ENCODE results near the gene CHERP.
"Not testable (repeated sequence)": the region's sequence is repeated elsewhere in the genome, so short reads cannot be mapped to it uniquely, and the experiment has no call there.

Gene CHERP

DNA sequence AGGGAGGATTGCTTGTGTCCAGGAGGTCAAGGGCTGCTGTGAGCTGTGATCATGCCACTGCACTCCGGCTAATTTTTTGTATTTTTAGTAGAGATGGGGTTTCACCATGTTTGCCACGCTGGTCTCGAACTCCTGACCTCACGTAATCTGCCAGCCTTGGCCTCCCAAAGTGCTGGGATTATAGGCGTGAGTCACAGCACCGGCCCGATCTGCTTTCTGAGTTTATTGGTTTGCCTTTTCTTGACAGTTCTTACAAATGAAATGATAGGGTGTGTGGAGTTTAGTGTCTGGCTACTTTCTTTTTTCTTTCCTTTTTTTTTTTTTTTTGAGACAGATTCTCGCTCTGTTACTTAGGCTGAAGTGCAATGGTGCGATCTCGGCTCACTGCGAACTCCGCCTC, 45.2 kb downstream of the CHERP start:
- peak overlapping the region; percentile 96 for H3K27ac Mint-ChIP-seq
- peaks cover 13% of the 10 kb centered on the region for H3K36me3 Mint-ChIP-seq
- DNase-seq (ENCODE audit: low spot score in 2 of 2), result no peak

DNA sequence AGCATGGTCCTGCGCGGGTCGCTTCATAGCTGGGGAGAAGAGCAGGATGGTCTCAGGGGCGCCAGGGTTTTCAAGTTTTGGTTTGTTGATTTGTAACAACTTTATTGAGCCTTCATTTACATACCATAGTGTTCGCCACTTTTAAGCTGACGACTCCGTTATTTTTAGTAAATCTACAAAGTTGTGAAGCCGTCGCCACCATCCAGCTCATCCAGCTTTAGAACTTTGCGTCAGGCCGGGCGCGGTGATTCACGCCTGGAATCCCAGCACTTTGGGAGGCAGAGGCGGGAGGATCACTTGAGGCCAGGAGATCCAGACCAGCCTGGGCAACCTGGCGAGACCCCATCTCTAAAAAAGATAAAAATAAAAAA, 45.6 kb downstream of the CHERP start:
- DNase-seq (ENCODE audit: low spot score in 2 of 2) (no peak), ATAC-seq (no peak)

More for the DNA sequence above, 45.2 kb downstream of the CHERP start:
- Mint-ChIP-seq H3K4me1 (peaks cover 9% of the 10 kb centered on the region), H3K9me3 (no peaks in the 10 kb centered on the region), H3K4me3 (peak overlapping the region; percentile 96)
- no peak for ATAC-seq

DNA sequence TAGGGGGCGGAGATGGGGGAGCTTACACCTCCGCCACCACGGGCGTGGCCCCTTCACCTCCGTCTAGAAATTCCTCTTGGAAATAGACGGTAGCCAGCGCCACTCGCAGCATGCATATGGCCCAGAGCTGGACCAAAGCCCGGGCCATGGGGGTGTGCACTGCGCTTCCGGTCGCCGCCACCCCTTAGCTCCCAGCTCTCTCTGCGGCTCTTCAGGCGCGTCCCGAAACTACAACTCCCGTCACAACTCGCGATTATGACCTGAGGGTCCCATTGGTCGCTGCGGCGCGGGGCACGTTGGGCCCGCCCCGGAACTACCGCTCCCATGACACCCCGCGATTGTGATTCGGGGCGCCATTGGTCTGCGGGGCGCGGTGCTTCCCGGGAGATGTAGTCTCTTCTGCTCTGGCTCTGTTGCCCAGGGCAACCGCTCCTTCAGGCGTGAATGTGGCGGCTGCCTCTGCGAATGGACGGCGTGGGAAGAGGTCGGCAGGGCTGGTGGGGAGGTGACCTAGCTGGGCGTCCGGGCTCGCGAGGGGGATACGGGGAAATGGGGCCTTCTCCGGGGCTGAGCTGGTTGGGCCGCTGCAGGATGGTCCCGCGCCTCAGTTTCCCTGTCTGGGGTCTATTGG, 46.1 kb downstream of the CHERP start, which contains the start of the genes C19orf44 and CALR3:
Gene C19orf44 (plus strand): TSS at position 413 of the 631 bp plus-strand sequence. CDS start 4,399 bp downstream, outside the sequence.
Gene CALR3 (minus strand): TSS at position 186 of the 631 bp plus-strand sequence. CDS start 38 bp downstream, at position 148.
- Mint-ChIP-seq H3K36me3 (peaks cover 7% of the 10 kb centered on the region), H3K27ac (peak within 1 kb of the TSS; percentile 96), H3K9me3 (no peaks in the 10 kb centered on the region), H3K4me1 (peaks cover 9% of the 10 kb centered on the region), H3K4me3 (peak within 1 kb of the TSS; percentile 96)
- ATAC-seq (peak; percentile 99), DNase-seq (ENCODE audit: low spot score in 2 of 2) (peak; percentile 88 to 97)

More for the DNA sequence above, 45.6 kb downstream of the CHERP start:
- H3K4me1 Mint-ChIP-seq, result peaks cover 9% of the 10 kb centered on the region
- peak overlapping the region; percentile 96 for H3K4me3 Mint-ChIP-seq
- peaks cover 9% of the 10 kb centered on the region for H3K36me3 Mint-ChIP-seq
- H3K9me3 Mint-ChIP-seq, result no peaks in the 10 kb centered on the region
- peak overlapping the region; percentile 96 for H3K27ac Mint-ChIP-seq

DNA sequence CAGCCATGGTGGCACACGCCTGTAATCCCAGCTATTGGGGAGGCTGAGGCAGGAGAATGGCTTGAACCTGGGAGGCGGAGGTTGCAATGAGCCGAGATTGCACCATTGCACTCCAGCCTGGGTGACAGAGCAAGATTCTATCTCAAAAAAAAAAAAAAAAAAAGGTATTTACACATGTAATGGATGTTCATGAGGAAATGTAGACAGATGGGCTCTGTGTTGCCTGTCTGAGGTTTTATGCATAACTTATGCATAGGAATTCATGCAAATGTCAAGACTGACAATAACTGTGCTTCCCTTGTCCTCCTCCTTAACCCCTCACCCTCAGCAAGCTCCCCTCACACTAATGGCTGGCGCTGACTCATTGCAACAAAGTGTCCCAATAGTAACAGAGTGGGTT, 55.8 kb downstream of the CHERP start:
- not testable (repeated sequence) for H3K36me3 Mint-ChIP-seq; ATAC-seq; H3K4me1 Mint-ChIP-seq; H3K27ac Mint-ChIP-seq; H3K4me3 Mint-ChIP-seq; DNase-seq (ENCODE audit: low spot score in 2 of 2); H3K9me3 Mint-ChIP-seq

DNA sequence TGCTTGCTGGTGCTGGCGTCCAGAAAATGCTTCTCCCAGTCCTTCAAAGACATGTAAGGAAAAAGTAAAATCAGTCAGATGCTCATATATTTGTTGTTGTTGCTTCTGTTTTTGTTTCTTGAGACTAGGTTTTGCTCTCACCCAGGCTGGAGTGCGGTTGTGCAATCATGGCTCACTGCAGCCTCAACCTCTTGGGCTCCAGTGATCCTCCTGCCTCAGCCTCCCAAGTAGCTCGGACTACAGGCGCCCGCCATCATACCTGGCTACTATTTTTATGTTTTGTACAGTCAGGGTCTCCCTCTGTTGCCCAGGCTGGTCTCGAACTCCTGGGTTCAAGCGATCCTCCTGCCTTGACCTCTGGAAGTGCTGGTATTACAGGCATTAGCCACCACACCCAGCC, 59.5 kb downstream of the CHERP start:
- DNase-seq (ENCODE audit: low spot score in 2 of 2) (no peak), ATAC-seq (no peak)
- no peak overlapping the region for H3K4me3 Mint-ChIP-seq
- H3K36me3 Mint-ChIP-seq, result no peaks in the 10 kb centered on the region
- H3K9me3 Mint-ChIP-seq, result no peaks in the 10 kb centered on the region
- H3K27ac Mint-ChIP-seq, result no peak overlapping the region
- H3K4me1 Mint-ChIP-seq, result no peaks in the 10 kb centered on the region

DNA sequence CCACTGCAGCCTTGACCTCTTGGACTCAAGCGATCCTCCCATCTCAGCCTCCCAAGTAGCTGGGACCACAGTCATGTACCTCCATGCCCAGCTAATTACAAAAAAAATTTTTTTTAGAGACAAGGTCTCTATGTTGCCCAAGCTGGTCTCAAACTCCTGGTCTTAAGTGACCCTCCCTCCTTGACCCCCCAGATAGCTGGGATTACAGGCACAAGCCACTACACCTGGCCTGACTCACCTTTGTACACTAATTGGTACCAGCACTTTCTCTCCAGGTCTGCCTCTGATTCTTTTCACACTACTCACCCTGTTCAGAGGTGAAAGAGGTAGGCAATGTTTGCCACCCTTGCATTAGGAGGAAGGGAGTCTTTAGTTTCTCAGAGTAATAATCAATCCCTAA, 64.9 kb downstream of the CHERP start:
- Mint-ChIP-seq H3K4me3 (no peak overlapping the region), H3K27ac (no peak overlapping the region), H3K4me1 (no peaks in the 10 kb centered on the region), H3K9me3 (no peaks in the 10 kb centered on the region), H3K36me3 (no peaks in the 10 kb centered on the region)
- no peak for ATAC-seq
- DNase-seq (ENCODE audit: low spot score in 2 of 2), result no peak

DNA sequence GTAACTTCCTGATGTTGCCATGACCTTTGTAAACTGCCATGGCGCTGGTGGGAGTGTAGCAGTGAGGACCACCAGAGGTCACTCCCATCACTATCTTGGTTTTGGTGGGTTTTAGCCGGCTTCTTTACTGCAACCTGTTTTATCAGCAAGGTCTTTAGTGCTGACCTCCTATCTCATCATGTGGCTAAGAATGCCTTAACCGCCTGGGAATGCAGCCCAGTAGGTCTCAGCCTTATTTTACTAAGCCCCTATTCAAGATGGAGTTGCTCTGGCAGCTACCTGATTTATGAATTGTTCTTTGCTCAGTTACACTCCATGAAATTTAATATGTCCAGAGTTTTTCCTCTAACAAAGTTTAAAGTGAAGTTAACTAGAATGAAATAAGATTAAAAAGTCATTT, 65.8 kb downstream of the CHERP start:
- H3K9me3 Mint-ChIP-seq, result no peaks in the 10 kb centered on the region
- DNase-seq (ENCODE audit: low spot score in 2 of 2), result no peak
- no peak for ATAC-seq
- H3K4me1 Mint-ChIP-seq, result no peaks in the 10 kb centered on the region
- no peaks in the 10 kb centered on the region for H3K36me3 Mint-ChIP-seq
- H3K4me3 Mint-ChIP-seq, result no peak overlapping the region
- H3K27ac Mint-ChIP-seq, result no peak overlapping the region

DNA sequence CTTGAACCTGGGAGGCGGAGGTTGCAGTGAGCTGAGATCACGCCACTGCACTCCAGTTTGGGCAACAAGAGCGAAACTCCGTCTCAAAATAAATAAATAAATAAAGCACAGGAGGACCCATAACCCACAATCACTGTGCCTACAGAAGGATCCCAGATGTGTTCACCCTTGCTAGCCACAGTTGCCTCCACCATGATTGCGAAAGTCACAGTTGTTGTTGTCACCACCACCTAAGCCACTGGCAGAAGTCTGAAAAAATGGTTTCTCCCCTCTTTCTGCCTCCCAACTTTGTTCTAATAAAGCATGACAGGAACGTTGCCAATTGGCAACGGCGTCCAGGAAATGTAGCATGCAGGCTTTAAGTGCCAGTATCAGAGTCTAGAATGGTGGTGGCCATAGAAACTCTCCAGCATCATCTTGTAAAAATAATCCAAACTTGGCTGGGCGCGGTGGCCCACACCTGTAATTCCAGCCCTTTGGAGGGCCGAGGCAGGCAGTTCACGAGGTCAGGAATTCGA, 68.3 kb downstream of the CHERP start:
- Mint-ChIP-seq H3K27ac (no peak overlapping the region), H3K9me3 (no peaks in the 10 kb centered on the region), H3K4me3 (no peak overlapping the region), H3K4me1 (peaks cover 21% of the 10 kb centered on the region), H3K36me3 (peaks cover 4% of the 10 kb centered on the region)
- no peak for DNase-seq (ENCODE audit: low spot score in 2 of 2)
- no peak for ATAC-seq

DNA sequence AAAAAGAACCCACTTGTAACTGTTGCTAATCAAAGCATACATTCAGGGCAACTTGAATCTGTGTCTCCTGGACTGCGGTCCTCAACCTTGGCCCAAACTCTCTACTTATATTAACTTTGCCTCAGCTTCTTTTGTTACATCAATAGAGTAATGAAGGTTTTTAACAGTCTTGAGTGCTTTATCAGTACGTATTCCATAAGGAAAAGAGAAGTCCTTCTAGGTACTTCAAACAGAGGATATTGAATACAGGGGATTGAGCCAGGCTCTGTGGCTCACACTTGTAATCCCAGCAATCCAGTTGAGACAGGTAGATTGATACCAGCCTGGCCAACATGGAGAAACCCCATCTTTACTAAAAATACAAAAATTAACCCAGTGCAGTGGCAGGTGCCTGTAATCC, 69.2 kb downstream of the CHERP start:
- no peaks in the 10 kb centered on the region for H3K9me3 Mint-ChIP-seq
- peak overlapping the region; percentile 72 for H3K4me3 Mint-ChIP-seq
- DNase-seq (ENCODE audit: low spot score in 2 of 2), result no peak
- no peak for ATAC-seq
- H3K4me1 Mint-ChIP-seq, result peaks cover 30% of the 10 kb centered on the region
- no peak overlapping the region for H3K27ac Mint-ChIP-seq
- peaks cover 4% of the 10 kb centered on the region for H3K36me3 Mint-ChIP-seq

DNA sequence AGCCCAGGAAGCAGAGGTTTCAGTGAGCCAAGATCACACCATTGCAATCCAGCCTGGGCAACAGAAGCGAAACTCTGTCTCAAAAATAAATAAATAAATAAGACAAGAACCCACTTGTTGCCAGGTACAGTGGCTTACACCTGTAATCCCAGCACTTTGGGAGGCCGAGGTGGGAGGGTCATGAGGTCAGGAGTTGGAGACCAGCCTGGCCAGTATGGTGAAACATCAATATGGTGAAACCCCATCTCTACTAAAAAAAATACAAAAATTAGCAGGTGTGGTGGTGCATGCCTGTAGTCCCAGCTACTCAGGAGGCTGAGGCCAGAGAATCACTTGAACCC, 69.7 kb downstream of the CHERP start:
- H3K36me3 Mint-ChIP-seq; ATAC-seq; DNase-seq (ENCODE audit: low spot score in 2 of 2); H3K9me3 Mint-ChIP-seq; H3K27ac Mint-ChIP-seq: not testable (repeated sequence)
- H3K4me3 Mint-ChIP-seq, result peak overlapping the region; percentile 72
- H3K4me1 Mint-ChIP-seq, result peaks cover 35% of the 10 kb centered on the region

DNA sequence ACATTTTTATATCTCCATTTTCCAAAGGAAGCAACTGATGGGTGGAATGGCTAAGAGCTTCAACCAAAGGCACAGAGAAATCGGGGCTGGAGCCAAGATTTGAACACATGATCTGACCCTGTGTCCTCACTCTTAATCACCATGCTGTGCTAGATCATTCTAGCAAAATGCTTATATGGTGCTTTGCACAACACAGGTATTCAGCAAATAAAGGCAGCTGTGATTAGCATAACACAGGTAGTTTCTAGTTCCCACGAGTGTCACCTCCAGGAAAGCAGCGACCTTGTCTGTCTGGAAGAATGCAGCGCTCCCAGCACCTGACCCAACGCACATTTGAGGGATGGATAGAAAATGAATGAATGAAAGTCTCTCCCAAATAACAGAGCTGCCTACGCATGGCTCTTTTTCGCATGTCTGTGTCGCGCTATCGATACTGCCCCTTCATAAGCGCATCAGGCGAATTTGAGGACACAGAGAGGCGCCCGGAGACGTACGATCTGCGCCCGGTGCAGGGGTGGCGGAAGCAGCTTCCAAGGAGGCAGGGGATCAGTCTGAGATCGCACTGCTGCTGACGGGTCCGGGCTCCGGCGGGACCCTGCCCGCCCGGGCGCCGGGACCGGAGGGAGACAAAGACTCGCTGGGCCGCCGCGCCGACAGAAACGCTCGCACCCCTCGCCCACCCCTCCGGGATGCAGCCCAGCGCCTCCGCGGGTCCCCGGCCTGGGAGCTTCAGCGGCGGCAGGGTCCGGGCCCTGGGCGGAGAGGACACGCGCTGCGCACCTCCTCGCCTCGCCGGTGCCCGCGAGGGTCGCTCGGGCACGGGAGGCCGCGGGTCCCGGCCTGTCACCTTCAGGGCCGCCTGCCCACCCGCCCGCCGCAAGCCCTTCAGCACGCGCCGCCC, 71.1 kb downstream of the CHERP start:
- peak; percentile 9 to 67 for DNase-seq (ENCODE audit: low spot score in 2 of 2)
- Mint-ChIP-seq H3K9me3 (no peaks in the 10 kb centered on the region), H3K36me3 (peaks cover 4% of the 10 kb centered on the region), H3K27ac (no peak overlapping the region), H3K4me1 (peaks cover 46% of the 10 kb centered on the region), H3K4me3 (peak overlapping the region; percentile 72)
- peak; percentile 51 for ATAC-seq

DNA sequence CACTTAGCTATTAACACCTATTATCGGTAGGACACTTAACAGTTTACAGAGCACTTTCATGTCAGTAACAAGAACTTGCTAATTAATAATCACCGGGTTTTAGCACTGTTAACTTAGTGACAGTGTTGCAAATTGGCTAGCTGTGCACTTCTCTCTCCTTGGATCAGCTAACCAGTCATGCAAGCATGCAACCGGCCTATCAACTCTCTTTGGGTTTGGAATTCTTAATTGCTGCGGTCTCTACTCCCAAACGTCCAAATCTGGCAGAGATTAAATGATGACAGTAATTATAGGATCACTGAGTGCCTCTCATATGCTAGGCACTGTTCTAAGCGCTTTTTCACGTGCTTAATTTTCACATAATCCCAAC, 71.7 kb downstream of the CHERP start:
- ATAC-seq (no peak), DNase-seq (ENCODE audit: low spot score in 2 of 2) (no peak)
- peak overlapping the region; percentile 72 for H3K4me3 Mint-ChIP-seq
- H3K27ac Mint-ChIP-seq, result no peak overlapping the region
- H3K4me1 Mint-ChIP-seq, result peaks cover 49% of the 10 kb centered on the region
- no peaks in the 10 kb centered on the region for H3K9me3 Mint-ChIP-seq
- H3K36me3 Mint-ChIP-seq, result peaks cover 4% of the 10 kb centered on the region
